K562 (cell line): ENCODE results near the gene AGRP. TPM values are rescaled to one million over a fixed set of nuclear protein-coding genes. Genes with fewer than 3 reads are reported as not detected.

ENCODE experiments used
- CBX3 ChIP-seq, 2 experiments: IDR thresholded peaks; 1 replicate in 1 of 2; 2 replicates in 1 of 2; pipeline ENCODE4 v1.6.1; 2012; ENCODE audit warnings: inconsistent platforms in 2 of 2, low read length in 2 of 2, borderline replicate concordance in 1 of 2, control low read depth in 1 of 2
- CCAR2 ChIP-seq: fragments of 200-400 bp; formaldehyde crosslinking; IDR thresholded peaks from 2 replicates; pipeline ENCODE4 v1.6.1; 2017; ENCODE audit warnings: mild to moderate bottlenecking, low read depth, low read length
- HDAC6 ChIP-seq: IDR thresholded peaks from 2 replicates; pipeline ENCODE4 v1.6.1; 2012; ENCODE audit warnings: low read depth, mild to moderate bottlenecking, control low read depth, inconsistent platforms, low read length, moderate library complexity
- KDM1A ChIP-seq, 2 experiments: fragments of 450-650 bp; IDR thresholded peaks; 2 replicates each; pipeline ENCODE4 v1.6.1; 2016; ENCODE audit warnings: mild to moderate bottlenecking in 2 of 2
- RBM15 ChIP-seq: fragments of 200-400 bp; formaldehyde crosslinking; IDR thresholded peaks from 2 replicates; pipeline ENCODE4 v1.6.1; 2018; ENCODE audit warnings: mild to moderate bottlenecking, low read length, moderate library complexity; ENCODE audit not compliant: insufficient read depth
- ZC3H11A ChIP-seq: IDR thresholded peaks from 2 replicates; pipeline ENCODE4 v1.6.1; 2012; ENCODE audit warnings: low read depth, low read length, improper control_type of control experiment
- ZNF431 ChIP-seq: sonication (generic); formaldehyde crosslinking; IDR thresholded peaks from 2 replicates; pipeline ENCODE4 v1.8.0; 2022; ENCODE audit warnings: mild to moderate bottlenecking, missing genetic modification reagents
- ZNF644 ChIP-seq: fragments of 200-800 bp; sonication (Bioruptor generic); IDR thresholded peaks from 2 replicates; pipeline ENCODE4 v1.6.1; 2016; ENCODE audit warnings: low read depth, missing genetic modification characterization, missing compliant biosample characterization
- ZNF717 ChIP-seq: fragments of 250-450 bp; sonication (Bioruptor Pico); IDR thresholded peaks from 2 replicates; pipeline ENCODE4 v1.5.0; 2021
- polyA plus RNA-seq, 8 experiments: library from polyadenylated mRNA; depleted of rRNA in 4 of 8; stranded (reverse) in 5 of 8; unstranded in 3 of 8; fragments of >200 nt; fragmentation: Nextera tagmentation in 2 of 8; fragmentation: Illumina TruSeq in 1 of 8; extraction: Ambion mirVana in 2 of 8; extraction: Trizol in 1 of 8; gene quantifications; 2 replicates each; pipeline versions ENCODE4 v1.2.1 to v1.2.3, GENCODE V29; 2011 to 2014; ENCODE audit warnings: inconsistent platforms in 1 of 8, missing spikeins in 1 of 8
- total RNA-seq, 7 experiments: library from RNA; depleted of rRNA in 6 of 7; stranded (reverse); fragments of >200 nt in 6 of 7; fragmentation: Illumina TruSeq in 2 of 7; extraction: Trizol in 2 of 7; gene quantifications; 2 replicates each; pipeline versions ENCODE4 v1.2.1 to v1.2.3, GENCODE V29; 2011 to 2021; ENCODE audit warnings: low replicate concordance in 1 of 7
- TF ChIP-seq, protein P1 (sequence below), 2 experiments: fragments of 450-650 bp; IDR thresholded peaks; 2 replicates each; pipeline ENCODE4 v1.6.1; 2016; ENCODE audit warnings: mild to moderate bottlenecking in 2 of 2, borderline replicate concordance in 1 of 2, low read depth in 1 of 2, moderate library complexity in 1 of 2
- TF ChIP-seq, protein P2 (sequence below): fragments of 450-650 bp; formaldehyde crosslinking; IDR thresholded peaks from 2 replicates; pipeline ENCODE4 v1.4.0; 2020; ENCODE audit warnings: mild to moderate bottlenecking, moderate library complexity
- TF ChIP-seq, protein P3 (sequence below): fragments of 250-450 bp; sonication (Bioruptor Pico); IDR thresholded peaks from 2 replicates; pipeline ENCODE4 v1.8.0; 2022; ENCODE audit warnings: inconsistent platforms
- TF ChIP-seq, protein P4 (sequence below), 2 experiments: fragments of 450-650 bp; conservative IDR thresholded peaks; 2 replicates each; pipeline ENCODE4 v1.6.1; 2017; ENCODE audit warnings: mild to moderate bottlenecking in 2 of 2, moderate library complexity in 2 of 2

AGRP gene
- total and polyA plus RNA-seq, 9 of the 15 experiments (the other 6 are each of a cell fraction or from before 2014, with no cell fraction given), result not detected

DNA sequence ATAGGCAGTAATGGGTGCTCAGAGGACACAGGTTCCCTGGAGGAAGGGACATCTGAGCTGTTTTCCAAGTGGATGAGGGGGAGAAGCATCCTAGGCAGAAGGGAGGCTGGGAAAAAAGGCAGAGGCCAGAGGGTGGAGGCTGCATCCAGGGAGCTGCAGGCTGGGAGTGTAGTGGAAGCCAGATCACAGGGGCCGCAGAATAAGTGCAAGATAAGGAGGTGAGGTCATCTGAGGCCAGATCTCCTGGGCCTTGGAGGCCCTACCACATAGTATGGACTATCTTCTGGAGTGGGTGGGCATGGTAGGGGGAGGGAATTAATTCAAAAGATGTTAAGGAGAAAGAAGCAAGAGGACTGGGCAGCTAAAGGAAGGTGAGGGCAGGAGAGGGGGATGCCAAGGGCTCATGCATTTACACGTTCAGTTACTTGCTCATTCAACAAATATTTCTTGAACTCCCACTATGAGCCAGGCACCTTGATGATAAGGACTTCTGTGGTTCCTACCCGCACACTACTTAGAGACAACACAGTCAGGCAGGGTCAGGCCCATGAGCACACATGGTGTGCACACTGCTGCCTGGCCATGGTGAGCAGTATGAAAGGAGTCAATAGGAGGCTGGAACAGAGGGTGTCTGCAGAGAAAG, 42.9 kb upstream of the AGRP start (continued):
- TF ChIP-seq, protein P1, sequence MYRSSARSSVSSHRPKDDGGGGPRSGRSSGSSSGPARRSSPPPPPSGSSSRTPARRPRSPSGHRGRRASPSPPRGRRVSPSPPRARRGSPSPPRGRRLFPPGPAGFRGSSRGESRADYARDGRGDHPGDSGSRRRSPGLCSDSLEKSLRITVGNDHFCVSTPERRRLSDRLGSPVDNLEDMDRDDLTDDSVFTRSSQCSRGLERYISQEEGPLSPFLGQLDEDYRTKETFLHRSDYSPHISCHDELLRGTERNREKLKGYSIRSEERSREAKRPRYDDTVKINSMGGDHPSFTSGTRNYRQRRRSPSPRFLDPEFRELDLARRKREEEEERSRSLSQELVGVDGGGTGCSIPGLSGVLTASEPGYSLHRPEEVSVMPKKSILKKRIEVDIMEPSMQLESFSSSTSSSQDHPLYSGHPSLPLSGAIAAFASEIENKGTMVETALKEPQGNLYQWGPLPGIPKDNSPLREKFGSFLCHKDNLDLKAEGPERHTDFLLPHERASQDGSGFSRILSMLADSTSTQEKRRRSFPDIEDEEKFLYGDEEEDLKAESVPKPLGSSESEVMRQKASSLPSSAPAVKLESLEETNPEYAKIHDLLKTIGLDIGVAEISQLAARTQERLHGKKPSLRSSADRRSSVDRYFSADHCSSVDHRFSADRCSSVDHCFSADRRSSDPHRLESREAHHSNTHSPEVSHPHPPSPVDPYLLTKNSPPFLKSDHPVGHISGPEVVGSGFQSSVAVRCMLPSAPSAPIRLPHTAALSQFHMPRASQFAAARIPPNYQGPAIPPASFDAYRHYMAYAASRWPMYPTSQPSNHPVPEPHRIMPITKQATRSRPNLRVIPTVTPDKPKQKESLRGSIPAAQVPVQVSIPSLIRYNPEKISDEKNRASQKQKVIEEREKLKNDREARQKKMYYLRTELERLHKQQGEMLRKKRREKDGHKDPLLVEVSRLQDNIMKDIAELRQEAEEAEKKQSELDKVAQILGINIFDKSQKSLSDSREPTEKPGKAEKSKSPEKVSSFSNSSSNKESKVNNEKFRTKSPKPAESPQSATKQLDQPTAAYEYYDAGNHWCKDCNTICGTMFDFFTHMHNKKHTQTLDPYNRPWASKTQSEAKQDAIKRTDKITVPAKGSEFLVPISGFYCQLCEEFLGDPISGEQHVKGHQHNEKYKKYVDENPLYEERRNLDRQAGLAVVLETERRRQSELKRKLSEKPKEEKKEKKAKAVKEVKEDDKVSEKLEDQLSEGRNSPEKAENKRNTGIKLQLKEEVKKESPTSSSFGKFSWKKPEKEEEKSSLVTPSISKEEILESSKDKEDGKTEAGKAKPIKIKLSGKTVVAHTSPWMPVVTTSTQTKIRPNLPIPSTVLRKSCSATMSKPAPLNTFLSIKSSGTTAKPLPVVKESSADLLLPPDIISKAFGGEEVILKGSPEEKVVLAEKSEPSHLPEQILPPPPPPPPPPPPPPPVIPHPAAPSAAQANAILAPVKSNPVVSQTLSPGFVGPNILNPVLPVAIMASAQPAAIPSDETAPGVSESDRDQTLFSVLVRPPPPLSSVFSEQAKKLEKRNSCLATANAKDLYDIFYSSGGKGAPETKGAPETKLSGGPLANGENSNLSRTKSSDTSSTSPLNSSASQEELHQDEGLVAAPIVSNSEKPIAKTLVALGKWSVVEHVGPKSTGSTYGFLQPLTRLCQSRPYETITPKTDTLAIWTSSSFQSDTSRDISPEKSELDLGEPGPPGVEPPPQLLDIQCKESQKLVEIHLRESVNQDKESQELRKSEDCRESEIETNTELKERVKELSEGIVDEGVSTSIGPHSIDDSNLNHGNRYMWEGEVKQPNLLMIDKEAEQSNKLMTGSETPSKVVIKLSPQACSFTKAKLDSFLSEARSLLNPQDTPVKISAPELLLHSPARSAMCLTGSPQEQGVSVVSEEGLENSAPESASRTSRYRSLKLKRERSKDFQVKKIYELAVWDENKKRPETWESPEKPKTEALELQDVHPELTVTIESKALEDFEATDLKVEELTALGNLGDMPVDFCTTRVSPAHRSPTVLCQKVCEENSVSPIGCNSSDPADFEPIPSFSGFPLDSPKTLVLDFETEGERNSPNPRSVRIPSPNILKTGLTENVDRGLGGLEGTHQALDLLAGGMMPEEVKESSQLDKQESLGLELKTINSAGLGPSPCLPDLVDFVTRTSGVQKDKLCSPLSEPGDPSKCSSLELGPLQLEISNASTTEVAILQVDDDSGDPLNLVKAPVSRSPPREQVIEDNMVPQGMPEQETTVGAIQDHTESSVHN (IDR thresholded peaks at IDR 0.05; ENCODE audit: borderline replicate concordance in 1 of 2, low read depth in 1 of 2), result no peak
- TF ChIP-seq ZNF644 (tag), result no peak
- TF ChIP-seq ZC3H11A, result no peak
- TF ChIP-seq HDAC6, result no peak
- no peak for TF ChIP-seq CBX3 (IDR thresholded peaks at IDR 0.05; ENCODE audit: borderline replicate concordance in 1 of 2, low read length in 2 of 2)
- TF ChIP-seq, protein P2, sequence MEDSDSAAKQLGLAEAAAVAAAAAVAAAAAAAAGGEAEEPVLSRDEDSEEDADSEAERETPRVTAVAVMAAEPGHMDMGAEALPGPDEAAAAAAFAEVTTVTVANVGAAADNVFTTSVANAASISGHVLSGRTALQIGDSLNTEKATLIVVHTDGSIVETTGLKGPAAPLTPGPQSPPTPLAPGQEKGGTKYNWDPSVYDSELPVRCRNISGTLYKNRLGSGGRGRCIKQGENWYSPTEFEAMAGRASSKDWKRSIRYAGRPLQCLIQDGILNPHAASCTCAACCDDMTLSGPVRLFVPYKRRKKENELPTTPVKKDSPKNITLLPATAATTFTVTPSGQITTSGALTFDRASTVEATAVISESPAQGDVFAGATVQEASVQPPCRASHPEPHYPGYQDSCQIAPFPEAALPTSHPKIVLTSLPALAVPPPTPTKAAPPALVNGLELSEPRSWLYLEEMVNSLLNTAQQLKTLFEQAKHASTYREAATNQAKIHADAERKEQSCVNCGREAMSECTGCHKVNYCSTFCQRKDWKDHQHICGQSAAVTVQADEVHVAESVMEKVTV (CRISPR knock-in tag), result no peak
- no peak for TF ChIP-seq ZNF431
- no peak for TF ChIP-seq RBM15
- TF ChIP-seq, protein P3, sequence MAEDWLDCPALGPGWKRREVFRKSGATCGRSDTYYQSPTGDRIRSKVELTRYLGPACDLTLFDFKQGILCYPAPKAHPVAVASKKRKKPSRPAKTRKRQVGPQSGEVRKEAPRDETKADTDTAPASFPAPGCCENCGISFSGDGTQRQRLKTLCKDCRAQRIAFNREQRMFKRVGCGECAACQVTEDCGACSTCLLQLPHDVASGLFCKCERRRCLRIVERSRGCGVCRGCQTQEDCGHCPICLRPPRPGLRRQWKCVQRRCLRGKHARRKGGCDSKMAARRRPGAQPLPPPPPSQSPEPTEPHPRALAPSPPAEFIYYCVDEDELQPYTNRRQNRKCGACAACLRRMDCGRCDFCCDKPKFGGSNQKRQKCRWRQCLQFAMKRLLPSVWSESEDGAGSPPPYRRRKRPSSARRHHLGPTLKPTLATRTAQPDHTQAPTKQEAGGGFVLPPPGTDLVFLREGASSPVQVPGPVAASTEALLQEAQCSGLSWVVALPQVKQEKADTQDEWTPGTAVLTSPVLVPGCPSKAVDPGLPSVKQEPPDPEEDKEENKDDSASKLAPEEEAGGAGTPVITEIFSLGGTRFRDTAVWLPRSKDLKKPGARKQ, result no peak
- TF ChIP-seq, protein P4, sequence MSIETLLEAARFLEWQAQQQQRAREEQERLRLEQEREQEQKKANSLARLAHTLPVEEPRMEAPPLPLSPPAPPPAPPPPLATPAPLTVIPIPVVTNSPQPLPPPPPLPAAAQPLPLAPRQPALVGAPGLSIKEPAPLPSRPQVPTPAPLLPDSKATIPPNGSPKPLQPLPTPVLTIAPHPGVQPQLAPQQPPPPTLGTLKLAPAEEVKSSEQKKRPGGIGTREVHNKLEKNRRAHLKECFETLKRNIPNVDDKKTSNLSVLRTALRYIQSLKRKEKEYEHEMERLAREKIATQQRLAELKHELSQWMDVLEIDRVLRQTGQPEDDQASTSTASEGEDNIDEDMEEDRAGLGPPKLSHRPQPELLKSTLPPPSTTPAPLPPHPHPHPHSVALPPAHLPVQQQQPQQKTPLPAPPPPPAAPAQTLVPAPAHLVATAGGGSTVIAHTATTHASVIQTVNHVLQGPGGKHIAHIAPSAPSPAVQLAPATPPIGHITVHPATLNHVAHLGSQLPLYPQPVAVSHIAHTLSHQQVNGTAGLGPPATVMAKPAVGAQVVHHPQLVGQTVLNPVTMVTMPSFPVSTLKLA (conservative IDR thresholded peaks at IDR 0.05), result peak in 1 of 2 experiments; percentile 46; a peak in 2 of 4 replicates
- no peak for TF ChIP-seq ZNF717 (CRISPR knock-in tag)
- no peak for TF ChIP-seq CCAR2
- TF ChIP-seq KDM1A (IDR thresholded peaks at IDR 0.05), result peak; percentile 16 to 29; a peak in 2 of 4 replicates
